GM18870 (cell line): Measurements from ENCODE around the gene HECTD4.
"Not testable (repeated sequence)": the region's sequence is repeated elsewhere in the genome, so short reads cannot be mapped to it uniquely, and the experiment has no call there.

ENCODE experiments used
- ATAC-seq: cut with Tn5 transposase; IDR thresholded peaks from one replicate; pipeline ENCODE4 v1.9.1; 2021; ENCODE audit warnings: moderate library complexity; ENCODE audit not compliant: unreplicated experiment

Gene HECTD4

DNA sequence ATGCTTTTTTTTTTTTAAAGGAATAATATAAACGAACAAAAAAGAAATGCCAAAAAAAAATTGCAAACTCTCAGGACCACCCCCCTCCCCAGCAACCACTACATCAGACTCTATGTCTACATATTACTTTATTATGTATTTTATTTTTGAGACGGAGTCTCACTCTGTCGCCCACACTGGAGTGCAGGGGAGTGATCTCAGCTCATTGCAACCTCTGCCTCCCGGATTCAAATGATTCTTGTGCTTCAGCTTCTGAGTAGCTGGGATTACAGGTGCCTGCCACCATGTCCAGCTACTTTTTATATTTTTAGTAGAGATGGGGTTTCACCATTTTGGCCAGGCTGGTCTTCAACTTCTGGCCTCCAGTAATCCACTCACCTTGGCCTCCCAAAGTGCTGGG is 22.9 kb downstream of the HECTD4 start:
- no peak for ATAC-seq

DNA sequence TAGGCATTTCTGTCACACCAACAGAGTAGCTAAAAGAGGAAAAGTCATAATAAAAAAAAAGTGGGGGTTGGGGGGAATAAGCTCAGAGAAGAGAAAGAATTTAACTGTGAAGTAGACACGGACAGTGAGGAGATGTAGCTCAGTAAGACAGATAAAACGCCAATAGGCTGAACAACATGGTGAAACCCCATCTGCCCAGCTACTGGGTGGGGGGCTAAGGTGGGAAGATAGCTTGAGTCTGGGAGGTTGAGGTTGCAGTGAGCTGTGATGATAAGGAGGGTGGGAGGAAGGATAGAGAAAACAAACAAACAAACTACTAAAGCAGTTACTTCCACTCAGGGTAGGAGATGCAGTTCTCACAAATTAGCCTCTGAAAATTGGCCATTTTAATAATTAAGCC is 25.0 kb downstream of the HECTD4 start:
- no peak for ATAC-seq

DNA sequence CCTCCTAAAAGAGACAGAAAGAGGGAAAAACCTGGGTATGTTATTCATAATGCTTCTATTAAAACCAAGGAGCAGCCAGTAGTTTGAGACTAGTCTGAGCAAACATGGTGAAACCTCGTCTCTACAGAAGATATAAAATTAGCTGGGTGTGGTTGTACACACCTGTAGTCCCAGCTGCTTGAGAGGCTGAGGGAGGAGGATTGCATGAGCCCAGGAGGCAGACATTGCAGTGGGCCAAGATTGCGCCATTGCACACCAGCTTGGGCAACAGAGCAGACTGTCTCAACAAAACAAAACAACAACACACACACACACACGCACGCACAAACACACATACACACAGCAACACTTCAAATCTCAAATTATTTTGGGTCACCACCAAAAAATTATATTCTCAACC is 27.8 kb downstream of the HECTD4 start:
- ATAC-seq = no peak

DNA sequence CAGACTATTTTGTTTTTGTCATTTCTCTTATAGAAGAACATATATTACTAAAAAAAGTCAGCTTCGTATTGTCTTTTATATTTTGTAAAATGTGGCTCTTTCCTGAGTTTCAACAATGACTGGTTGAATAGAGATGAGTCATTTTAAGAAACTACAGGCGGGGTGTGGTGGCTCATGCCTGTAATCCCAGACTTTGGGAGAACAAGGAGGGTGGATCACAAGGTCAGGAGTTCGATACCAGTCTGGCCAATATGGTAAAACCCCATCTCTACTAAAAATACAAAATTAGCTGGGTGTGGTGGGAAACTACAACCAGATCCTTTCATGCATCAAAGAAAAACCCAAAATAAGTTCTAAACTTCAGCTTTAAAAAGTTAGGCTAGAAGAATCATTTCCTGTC is 28.8 kb downstream of the HECTD4 start:
- ATAC-seq = no peak

DNA sequence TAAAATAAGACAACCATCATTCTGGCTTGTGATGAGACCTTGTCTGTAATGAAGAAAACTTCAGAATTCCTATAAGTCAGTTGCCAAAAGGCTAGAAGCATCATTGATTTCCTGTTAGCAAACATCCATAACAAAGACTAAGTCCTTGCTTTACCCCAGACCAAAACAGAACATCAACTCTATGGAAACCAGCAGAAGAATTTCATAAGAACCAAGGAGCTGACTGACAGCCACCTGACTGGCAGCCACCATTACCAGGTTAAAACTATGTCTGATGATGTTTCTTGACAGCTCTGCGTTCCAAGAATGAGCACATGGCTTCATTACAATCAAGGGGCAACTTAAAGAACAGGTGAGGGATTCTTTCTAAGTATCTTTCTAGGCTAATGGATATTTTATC is 29.3 kb downstream of the HECTD4 start:
- no peak for ATAC-seq

DNA sequence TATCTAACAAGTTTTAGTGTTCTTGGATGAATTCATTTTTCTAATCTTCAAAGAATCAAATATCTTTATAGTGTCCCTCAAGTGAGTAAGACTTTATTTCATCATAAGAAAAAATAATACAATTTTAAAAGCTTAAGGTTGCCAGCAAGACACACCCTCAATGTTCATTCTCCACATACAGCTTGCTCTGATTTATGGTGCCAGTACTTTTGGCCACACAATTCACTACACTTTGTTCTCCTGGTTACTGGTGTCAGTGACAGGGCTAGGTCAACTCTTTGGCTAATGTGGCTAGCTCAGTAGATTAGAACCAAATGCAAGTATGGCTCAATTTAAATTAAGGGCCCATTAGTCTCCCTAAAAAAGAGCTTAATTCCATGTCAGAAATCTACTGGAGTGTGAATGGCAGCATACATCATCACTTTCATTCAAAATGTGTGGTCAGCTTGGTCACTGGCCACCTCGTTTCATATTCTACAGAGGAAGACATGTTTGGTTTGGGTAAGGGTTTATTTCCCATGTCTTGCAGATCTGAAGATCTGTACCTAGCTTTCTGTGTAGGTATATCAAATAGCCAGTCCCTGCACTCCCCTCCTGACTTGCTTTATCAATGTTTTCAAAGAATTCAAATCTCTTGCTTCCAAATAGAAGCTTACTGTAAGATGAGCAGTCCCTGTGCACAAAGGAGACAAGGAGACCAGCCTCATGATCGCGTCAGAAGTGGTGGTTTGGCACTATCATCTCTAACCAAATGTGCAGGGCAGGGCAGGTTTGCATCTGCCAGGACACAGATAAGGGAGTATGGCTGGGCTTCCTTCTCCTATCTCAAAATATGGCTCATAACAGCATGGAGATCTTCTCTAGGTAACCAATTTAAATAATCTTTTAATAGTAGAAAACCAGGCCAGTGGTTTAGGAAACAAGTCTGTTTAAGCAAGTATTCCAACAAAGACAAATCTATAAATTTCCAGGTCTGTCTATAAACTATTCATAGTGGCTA is 31.3 kb downstream of the HECTD4 start:
- no peak for ATAC-seq

DNA sequence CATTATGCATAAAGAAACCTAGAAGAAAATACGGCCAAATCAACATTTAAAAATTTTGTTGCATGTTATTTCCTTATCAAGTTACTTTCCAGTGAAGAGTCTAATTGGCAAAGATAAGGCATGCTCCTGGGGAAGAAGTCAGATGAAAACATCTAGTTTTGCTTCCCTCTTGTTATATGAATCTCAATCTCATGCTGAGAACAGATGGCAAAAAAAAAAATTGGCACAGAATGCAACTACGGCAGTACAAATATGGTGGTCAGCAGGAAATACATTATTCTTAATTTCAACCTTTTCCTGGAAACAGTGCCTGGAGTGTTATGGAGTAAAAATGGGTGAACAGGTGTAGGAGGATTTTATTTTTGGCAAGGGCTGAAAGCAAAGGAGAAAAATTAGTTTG is 32.8 kb downstream of the HECTD4 start:
- ATAC-seq = no peak

DNA sequence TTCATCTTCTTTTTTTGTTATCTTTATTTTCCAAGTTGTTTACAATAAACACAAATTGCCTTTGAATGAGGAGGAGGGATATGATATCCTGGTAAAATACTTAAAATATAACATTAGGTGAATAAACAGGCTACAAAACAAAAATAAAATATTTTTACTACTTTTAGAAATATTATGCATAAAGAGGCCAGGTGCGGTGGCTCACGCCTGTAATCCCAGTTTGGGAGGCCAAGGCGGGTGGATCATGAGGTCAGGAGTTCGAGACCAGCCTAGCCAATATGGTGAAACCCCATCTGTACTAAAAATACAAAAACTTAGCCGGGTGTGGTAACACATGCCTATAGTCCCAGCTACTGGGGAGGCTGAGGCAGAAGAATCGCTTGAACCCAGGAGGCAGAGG is 33.3 kb downstream of the HECTD4 start:
- ATAC-seq = not testable (repeated sequence)

DNA sequence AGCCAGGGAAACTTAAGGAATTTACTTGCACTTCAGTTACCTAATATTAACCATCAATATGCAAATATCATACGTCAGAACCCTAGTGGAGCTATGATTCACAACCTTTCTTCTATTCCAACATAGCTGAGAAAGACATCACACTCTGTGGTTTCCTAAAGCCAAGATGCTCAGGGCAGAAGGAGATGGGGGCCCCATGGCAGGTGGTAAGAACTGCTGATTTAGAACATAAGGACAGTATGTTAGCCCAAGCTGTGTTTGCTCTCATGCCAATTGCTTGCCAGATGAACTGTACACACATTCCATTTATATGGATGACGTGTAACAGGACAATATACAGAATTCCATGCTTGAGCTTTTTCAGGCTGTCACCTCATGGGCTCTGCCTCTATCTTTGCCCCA is 34.6 kb downstream of the HECTD4 start:
- ATAC-seq = peak; percentile 53

DNA sequence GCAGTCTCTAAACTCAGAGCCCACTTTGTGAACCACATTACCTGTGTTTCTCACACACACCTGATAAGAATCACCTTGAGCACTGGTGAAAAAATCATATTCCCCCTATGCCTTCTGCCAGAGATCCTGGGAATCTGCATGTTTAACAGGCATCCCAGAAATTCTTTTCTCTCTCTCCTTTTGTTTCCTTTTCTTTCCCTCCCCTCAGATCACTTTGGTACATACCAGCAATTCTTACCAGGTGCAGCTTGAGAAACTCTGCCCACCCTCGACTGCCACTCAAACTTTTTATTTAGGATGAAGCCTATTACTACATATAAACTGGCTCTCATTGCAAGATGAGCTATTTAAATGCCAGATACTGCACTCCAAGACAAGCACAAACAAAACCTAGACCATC is 36.0 kb downstream of the HECTD4 start:
- ATAC-seq = no peak

DNA sequence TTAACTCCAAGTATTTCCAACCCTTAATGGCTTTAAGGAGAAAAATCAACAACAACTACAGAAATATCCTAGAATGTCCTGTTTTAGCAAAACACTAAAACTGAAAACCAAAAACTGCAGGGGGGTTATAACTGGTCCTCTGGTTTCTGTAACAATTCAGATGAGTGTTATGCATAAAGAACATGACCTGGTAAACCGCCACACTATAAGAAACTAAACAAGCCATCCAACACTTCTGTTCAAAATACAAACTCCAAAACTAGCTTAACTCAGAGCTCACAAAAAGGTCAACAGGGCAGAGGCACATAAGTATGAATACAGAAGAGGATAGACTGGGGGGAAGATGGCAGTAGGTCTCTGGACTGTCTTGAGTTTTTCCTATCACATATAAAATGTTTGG is 38.0 kb downstream of the HECTD4 start:
- no peak for ATAC-seq

DNA sequence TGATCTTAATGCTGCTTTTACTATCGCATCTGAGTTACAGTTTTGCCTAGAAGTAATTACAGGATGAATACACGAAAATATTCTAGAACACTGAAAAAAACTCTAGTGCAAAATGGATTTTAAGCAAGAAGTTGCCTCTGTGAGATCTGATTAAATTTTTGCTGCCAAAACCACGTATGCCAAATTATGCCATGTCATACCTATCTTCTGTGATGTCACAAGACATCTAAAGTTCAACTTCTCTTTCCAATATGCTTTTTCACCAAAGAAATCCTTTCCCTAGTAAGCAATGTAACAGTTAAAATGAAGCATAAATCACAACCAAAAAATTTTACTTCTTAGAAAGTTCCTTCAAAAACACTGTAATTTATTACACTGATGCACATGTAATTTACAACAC is 39.6 kb downstream of the HECTD4 start:
- ATAC-seq = no peak

DNA sequence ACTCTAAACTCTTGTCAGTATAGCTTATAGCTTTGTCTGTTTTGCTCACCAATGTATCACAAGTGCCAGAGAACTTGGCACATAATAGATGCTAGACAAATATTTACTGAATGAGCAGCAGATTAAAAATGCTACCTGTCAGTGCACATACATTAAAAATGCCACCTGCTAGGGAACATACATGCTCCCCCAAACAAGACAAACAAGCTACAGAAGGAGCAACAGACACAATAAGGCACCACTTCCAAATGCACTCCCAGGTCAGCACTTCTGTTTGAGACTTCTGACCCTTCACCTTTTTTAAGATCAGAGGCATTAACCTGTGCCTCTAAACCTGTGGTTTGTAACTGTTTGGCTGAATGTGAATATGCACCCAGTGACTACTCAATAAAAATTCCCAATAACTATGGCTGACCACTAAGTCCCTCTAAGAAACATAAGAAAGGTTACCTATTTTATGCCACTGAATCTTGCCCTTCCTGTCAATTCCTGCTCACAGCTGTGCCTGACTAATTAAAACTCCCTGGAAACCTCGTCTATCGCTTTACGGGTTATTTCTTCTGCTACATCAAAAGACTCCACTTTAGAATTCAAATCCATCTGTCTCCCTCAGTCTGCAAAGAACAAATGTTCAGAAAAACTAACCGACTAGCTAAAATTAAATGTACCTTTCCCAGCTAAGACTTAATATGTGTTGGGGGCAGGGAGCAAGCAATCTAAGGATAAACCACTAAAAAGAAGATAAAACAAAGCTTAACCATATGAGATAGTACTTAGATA is 41.0 kb downstream of the HECTD4 start:
- no peak for ATAC-seq

DNA sequence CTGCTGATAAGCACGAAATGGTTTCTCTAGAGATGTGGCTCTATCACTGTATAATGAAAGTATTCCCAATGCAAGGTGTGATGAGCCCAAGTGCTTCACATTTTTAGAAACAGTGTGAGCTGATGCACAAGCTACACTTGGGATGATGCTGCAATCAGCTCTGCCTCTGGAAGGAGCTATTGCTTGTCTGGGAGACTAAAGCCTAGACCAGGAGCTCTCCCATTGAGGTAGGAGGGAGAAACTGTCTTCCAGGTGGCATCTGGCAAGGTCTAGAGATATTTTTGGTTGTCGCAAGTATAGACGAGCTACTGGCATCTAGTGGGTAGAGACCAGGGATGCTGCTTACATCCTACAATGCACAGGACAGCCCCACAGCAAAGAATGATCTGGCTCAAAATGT is 42.0 kb downstream of the HECTD4 start:
- no peak for ATAC-seq

DNA sequence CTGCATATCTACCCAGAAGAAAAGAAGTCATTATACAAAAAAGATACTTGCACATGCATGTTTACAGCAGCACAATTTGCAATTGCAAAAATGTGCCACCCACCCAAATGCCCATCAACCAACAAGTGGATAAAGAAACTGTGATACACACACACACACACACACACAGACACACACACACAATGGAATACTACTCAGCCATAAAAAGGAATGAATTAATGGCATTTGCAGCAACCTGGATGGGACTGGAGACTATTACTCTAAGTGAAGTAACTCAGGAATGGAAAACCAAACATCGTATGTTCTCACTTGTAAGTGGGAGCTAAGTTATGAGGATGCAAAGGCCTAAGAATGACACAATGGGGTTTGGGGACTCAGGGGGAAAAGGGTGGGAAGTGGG is 47.2 kb downstream of the HECTD4 start:
- not testable (repeated sequence) for ATAC-seq

DNA sequence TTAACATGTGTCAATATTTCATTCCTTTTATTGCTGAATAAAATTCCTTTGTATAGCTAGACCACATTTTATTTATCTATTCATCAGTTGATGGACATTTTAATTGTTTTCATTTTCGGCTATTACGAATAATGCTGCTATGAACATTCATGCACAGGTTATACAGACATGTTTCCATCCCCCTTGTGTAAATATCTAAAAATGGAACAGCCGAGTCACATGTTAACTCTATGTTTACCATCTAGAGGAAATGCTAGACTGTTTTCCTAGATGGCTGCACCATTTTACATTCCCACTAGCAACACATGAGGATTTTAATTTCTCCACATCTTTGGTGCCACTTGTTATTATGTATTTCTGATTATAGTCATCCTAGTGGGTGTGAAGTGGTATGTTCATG is 49.2 kb downstream of the HECTD4 start:
- no peak for ATAC-seq

DNA sequence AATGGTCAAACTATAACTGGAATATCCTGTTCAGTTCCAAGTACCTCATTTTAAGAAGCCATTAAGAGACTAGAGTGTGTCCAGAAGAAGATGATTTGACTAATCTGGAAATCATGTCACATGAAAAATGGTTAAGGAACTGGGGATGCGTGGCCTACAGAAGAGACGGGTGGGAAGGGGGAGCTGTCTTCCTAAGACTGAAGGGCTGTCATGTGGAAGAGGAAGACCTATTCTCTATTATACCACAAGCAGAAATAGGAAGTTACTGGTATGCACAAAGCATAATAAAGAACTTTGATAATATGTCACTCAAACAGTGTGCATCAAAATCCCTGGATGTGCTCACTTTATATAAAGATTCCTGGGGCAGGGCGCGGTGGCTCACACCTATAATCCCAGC is 50.3 kb downstream of the HECTD4 start:
- no peak for ATAC-seq

DNA sequence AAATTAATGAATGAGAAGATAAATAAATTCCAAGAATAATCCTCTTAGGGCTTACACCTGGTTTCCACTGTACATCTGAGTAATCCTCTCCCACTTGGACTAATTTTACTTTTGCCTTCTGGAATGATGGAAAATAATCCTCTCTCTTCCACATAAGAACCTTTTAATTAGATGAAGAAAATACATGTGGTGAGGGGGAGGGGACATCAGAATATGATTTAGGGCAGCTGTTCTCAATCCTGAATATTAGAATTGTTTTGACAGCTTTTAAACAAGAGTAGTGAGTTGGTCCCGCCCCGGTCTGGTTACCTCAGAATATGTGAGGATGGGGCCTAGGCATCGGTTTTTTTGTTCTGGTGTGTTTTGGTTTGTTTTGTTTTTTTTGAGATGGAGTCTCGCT is 51.5 kb downstream of the HECTD4 start:
- ATAC-seq = no peak

DNA sequence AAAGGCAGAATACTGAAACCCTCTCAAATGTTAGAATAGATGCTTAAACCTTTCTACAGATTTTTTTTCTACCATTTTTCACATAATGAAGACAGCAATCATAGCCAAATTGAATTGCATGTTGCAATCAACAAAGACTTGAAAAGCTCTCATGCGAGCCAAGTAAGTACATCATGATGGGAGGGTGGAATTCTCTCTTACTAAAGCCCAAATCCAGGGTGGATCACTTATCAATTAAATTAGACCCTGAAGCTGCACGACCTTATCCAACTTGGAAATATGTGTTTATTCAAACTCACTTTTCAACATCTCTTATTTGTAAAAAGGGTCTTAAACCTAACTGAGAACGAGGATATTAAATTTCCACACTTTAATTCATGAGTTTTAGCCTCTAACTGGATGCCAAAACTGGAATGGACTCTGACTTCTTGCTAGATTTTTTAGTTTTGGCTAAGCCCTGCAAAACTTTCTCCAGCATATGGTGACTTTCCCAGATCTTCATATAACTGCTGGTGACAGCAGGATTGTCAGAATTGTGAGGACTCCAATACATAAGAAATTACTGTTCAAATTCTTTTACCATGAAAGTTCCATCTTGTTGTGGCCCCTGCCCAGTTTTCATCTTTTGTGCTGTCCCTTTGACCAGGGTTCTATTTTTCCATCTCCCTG is 53.6 kb downstream of the HECTD4 start:
- no peak for ATAC-seq

DNA sequence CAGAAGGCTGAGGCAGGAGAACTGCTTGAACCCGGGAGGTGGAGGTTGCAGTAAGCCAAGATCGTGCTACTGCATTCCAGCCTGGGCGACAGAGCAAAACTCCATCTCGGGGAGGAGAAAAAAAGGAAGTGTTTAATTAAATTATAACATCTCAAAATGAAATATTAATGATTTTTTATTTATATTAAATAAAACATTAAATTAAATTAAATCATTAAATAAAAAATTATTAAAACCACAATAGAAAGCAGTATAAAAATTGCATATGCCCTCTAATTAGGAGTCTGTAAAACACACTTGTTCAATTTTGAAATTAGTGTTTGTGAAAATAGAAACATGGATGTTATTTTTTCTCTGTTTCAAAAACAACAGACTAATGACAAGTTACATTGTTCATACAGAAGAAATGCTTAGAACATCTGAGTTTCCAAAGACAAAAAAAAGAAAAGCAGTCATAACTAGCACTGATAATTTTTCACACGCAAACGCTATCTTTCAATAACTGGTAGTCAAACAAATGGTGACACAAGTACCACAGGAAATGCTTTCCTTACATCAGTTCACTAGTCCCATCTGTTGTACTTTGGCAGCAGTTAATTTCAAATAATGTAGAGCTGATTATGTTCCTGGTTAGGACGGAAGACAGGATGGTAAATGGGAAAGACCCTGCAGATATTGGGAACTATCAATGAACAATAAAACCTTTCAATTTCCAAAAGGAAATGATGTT is 54.9 kb downstream of the HECTD4 start:
- no peak for ATAC-seq
